Measurements from ENCODE around the gene FBLN2.

The FBLN2 gene

DNA sequence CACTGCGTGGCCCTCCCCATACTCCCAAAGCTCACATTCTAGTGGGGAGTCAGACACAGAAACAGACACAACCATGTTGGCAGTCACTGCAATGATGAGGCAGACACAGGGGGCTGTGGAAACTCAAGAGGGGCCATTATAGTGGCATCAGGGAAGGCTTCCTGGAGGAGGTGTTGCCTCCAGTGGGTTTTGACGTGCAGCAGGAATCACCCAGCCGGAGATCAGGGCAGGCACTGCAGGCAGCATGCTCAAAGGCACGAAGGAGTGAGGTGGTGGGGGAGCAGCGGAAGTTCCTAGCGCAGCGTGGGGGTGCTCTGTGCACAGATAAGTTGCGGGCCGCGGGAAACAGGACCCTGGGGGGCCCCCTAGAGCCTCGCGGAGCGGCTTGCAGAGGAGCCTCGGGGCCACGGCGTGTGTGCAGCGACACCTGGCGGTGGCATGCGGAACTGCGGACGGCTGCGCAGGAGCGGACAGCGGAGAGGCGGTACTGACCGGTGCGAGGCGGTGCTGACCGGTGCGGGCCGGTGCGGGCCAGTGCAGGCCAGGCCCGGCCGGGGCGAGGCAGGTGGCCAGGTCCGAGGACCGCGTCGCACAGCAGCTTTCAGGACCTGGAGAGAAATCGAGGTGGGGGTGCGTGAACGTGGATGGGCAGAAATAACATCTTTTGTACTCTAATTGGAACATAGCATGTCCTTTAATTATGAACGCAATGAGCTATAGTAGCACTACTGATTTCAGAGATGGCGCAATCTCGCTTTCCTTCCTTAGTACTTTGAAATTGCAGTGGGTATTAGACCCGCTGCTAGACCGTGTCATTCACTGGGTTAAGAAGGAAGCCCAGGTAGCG, 101.5 kb downstream of the FBLN2 start:
- Histone ChIP-seq H3K4me3 (ENCODE audit: low read length) (no peak overlapping the region), H3K27me3 (ENCODE audit: insufficient read depth, low read length) (no peaks in the 10 kb centered on the region), H3K9me3 (ENCODE audit: low read length) (no peaks in the 10 kb centered on the region), H2AFZ (ENCODE audit: low read depth, low read length) (no peak overlapping the region), H3K4me1 (ENCODE audit: insufficient read depth, low read length) (peaks cover 14% of the 10 kb centered on the region), H3K36me3 (ENCODE audit: insufficient read depth, low read length) (no peaks in the 10 kb centered on the region)

DNA sequence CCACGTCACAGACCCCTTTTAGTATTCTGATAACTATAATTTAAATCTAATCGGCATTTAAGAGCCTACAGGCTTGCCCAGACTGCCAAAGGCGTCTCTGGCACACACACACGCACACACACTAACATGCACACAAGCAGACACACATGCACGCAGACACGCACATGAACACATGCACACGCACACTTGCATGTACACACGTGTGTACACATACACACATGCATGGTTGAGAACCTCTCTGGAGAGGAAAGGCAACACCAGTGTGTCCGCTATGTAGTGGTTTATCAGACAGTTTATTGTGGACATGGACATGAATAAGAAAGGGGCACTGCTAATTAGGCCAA, 102.1 kb downstream of the FBLN2 start:
- Histone ChIP-seq H3K4me1 (ENCODE audit: insufficient read depth, low read length) (peaks cover 14% of the 10 kb centered on the region), H3K4me3 (ENCODE audit: low read length) (no peak overlapping the region), H3K36me3 (ENCODE audit: insufficient read depth, low read length) (no peaks in the 10 kb centered on the region), H2AFZ (ENCODE audit: low read depth, low read length) (no peak overlapping the region), H3K9me3 (ENCODE audit: low read length) (no peaks in the 10 kb centered on the region), H3K27me3 (ENCODE audit: insufficient read depth, low read length) (no peaks in the 10 kb centered on the region)

DNA sequence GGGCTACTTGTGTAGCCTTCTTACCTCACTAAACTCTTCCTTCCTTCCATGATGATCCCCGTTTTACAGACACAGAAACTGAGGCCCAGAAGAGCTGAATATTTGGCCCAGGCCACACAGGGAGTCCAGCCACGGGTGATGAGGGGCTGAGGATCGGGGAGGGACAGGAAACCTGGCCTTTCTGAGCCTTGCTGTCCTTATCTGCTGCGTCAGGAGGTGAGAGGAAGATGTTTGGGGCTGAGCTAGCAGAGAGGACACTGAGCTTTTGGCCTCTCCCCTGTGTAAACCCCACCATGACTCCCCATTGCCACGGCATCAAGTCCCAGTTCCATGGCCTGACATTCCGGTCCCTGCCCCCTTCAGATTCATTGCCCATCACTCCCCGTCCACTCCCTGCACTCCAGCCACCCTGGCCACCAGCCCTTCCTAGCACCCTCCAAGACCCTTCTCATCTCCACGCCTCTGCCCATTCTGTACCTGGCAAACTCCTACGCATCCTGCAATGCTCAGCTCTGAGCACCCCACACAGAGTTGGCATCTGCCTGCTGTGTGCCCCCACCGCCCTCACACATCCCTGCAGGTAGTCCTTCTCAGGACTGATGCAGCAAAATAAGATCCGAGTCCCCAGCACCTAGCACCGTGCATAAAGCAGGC, 103.0 kb downstream of the FBLN2 start:
- H3K36me3 ChIP-seq (ENCODE audit: insufficient read depth, low read length) = no peaks in the 10 kb centered on the region
- no peak overlapping the region for H3K4me3 ChIP-seq (ENCODE audit: low read length)
- H2AFZ ChIP-seq (ENCODE audit: low read depth, low read length) = no peak overlapping the region

DNA sequence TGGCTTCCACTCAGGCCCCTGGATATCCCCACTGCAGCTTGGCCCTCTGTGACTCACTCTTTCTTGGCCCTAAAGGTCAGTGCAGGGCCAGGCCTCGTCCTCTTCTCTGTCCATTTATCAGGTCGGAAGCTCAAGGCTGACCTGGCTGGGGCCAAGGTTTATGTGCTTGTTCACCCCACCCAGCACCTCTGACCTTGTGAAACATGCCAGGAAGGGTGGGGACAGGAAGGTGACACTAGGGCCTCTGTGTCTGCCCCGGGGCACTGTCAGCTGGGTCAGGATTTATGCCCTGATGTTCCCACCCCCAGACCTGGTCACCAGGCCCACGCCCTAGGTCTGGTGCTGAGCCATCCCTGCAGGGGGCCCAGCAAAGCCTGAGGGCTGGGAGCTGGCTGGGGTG, 103.8 kb downstream of the FBLN2 start:
- no peaks in the 10 kb centered on the region for H3K27me3 ChIP-seq (ENCODE audit: insufficient read depth, low read length)

More for the DNA sequence above, 103.0 kb downstream of the FBLN2 start:
- no peaks in the 10 kb centered on the region for H3K9me3 ChIP-seq (ENCODE audit: low read length)
- H3K27me3 ChIP-seq (ENCODE audit: insufficient read depth, low read length) = no peaks in the 10 kb centered on the region
- H3K4me1 ChIP-seq (ENCODE audit: insufficient read depth, low read length) = peaks cover 14% of the 10 kb centered on the region

DNA sequence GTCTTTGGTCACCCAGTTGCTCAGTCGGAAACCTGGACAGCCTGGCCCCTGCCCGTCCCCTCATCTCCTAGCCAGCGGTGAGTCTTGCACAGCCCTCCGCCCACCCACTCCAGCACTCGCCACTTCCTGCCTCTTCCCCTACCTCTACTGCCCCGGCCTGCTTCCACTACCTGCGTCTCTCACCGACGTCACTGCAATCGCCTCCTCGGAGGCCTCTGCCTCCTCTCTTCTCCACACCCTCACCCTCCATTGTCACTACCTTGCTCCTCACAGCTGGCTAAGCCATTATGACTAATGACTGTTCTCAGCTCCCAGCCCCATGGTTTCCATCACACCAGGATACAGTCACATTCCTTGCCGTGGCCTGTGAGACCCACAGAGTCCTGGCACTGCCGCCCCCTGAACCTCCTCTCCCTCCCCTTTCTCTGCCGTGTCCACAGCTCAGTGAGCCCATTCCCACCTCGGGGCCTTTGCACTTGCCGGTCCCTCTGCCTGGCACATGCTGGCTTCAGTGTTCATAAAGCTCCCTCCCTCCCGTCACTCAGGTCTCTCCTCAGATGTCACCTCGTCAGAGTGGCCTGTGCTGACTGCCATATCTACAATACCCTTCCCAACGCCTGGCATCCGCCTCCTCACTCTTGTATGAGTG, 104.8 kb downstream of the FBLN2 start:
- Histone ChIP-seq H3K4me3 (ENCODE audit: low read length) (no peak overlapping the region), H3K36me3 (ENCODE audit: insufficient read depth, low read length) (no peaks in the 10 kb centered on the region), H3K27me3 (ENCODE audit: insufficient read depth, low read length) (no peaks in the 10 kb centered on the region), H2AFZ (ENCODE audit: low read depth, low read length) (no peak overlapping the region), H3K9me3 (ENCODE audit: low read length) (no peaks in the 10 kb centered on the region), H3K4me1 (ENCODE audit: insufficient read depth, low read length) (peaks cover 22% of the 10 kb centered on the region)

More for the DNA sequence above, 103.8 kb downstream of the FBLN2 start:
- no peak overlapping the region for H3K4me3 ChIP-seq (ENCODE audit: low read length)
- no peaks in the 10 kb centered on the region for H3K36me3 ChIP-seq (ENCODE audit: insufficient read depth, low read length)
- H2AFZ ChIP-seq (ENCODE audit: low read depth, low read length) = no peak overlapping the region
- H3K9me3 ChIP-seq (ENCODE audit: low read length) = no peaks in the 10 kb centered on the region
- H3K4me1 ChIP-seq (ENCODE audit: insufficient read depth, low read length) = peaks cover 18% of the 10 kb centered on the region

DNA sequence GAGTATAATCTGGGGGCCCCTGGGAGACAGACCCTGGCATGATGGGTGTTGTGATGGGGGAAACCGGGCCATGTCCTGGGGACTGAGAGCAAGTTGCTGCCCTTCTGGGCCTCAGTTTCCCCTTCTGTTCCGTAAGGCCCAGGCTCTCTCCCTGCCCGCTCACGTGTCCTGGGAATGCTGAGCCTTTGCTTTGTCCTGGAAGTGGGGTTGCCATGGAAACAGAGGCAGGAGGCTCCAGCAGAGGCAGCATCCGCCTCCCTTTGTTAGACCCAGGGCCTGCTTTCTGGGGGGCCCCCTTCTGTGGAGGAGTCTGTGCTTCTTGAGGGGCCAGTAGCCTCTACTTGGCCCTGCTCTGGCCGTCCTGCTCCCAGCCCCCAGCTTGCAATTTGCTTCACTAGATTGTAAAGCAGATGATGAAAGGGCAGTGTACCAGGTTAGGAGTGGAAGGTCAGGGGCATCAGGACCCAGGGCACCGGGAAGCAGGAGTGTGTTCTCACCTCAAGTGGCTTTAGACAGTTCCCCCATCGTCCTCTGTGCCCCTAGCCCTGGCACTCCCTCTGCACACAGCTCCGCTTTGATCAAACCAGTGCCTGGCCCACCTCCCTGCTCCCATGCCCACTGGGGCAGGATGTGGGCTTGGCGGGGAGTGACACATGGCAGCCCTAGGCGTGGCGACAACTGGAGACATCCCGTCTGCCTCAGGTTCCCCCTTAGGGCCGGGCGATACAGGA, 105.6 kb downstream of the FBLN2 start:
- no peaks in the 10 kb centered on the region for H3K9me3 ChIP-seq (ENCODE audit: low read length)
- H2AFZ ChIP-seq (ENCODE audit: low read depth, low read length) = peak overlapping the region; percentile 18
- H3K27me3 ChIP-seq (ENCODE audit: insufficient read depth, low read length) = no peaks in the 10 kb centered on the region
- no peak overlapping the region for H3K4me3 ChIP-seq (ENCODE audit: low read length)
- H3K4me1 ChIP-seq (ENCODE audit: insufficient read depth, low read length) = peaks cover 22% of the 10 kb centered on the region
- no peaks in the 10 kb centered on the region for H3K36me3 ChIP-seq (ENCODE audit: insufficient read depth, low read length)

DNA sequence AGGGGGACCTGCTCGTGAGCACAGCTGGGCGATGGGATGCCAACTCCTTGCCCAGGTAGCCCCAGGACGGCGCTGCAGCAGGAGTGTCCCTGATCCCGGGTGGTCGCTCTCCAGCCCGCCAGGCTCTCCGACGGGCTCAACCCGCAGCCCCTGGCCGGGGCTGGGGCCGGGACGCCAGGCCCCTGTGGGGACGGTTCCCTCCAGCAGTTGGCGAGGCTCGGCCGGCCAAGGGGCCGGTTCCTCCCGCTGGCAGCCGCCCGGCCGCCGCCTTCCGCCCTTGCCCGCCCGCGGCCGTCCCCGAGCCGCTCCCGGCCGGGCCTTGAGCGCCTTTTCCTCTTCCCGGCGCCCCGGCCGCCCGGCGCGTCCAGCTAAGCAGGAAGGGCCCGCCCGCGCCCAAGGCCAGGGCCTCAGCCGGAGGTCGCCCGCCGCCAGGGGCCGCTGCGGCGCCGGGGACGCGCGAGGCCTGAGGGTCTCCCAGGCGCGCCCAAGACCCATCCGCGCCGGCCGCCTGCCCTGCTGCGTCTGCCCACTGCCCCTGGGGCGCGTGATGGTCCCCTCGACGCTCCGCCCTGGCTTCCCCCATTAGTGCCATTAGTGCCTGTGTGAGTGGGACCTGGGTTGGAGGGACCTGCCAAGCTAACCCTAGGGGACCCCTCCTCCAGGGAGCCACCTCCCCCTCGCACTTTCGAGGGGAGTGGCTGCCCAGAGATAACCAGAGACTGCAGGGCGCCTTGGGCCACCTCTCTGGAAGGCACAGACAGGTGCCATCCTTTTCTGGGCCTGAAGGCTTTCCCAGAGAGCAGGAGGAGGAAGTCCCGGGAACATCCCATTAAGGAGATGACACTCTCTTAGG, 106.4 kb downstream of the FBLN2 start:
- Histone ChIP-seq H3K27me3 (ENCODE audit: insufficient read depth, low read length) (no peaks in the 10 kb centered on the region), H3K4me1 (ENCODE audit: insufficient read depth, low read length) (peaks cover 22% of the 10 kb centered on the region), H3K9me3 (ENCODE audit: low read length) (no peaks in the 10 kb centered on the region), H2AFZ (ENCODE audit: low read depth, low read length) (no peak overlapping the region), H3K4me3 (ENCODE audit: low read length) (no peak overlapping the region), H3K36me3 (ENCODE audit: insufficient read depth, low read length) (no peaks in the 10 kb centered on the region)

DNA sequence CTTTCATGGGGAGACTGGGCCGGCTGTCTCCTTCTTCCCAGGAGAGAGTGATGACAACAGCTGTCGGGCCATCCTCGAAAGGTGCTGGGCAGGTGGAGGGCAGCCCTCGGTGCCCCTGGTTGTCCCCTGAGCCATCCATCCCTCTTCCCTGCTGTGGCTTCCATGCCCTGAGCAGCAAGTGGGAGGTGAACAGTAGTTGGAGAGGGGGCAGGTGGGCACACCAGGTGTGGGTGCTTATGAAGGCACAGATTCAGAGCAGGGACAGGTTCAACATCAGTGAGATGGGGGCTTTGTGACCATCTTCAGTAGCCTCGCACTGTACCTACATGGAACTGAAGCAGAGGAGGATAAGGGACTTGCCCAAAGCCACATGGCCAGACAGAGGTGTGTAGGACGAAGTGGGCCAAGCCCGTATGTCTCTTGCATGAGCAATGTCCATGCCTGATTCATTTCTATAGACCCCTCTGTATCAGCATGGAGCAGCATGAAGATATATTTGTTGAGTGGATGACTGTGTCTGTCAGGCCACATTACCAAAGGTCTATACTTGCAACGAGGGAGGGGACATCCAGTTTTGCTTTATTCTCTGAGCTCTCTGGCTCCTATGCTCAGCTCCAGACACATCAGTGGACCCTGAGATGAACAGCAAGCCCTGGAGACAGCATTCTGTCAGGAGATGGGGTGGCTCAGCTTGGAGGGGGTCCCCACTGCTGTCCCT, 107.8 kb downstream of the FBLN2 start:
- H3K4me3 ChIP-seq (ENCODE audit: low read length) = no peak overlapping the region
- H3K36me3 ChIP-seq (ENCODE audit: insufficient read depth, low read length) = no peaks in the 10 kb centered on the region
- H3K4me1 ChIP-seq (ENCODE audit: insufficient read depth, low read length) = peaks cover 22% of the 10 kb centered on the region
- H3K9me3 ChIP-seq (ENCODE audit: low read length) = no peaks in the 10 kb centered on the region
- H2AFZ ChIP-seq (ENCODE audit: low read depth, low read length) = no peak overlapping the region
- H3K27me3 ChIP-seq (ENCODE audit: insufficient read depth, low read length) = no peaks in the 10 kb centered on the region

DNA sequence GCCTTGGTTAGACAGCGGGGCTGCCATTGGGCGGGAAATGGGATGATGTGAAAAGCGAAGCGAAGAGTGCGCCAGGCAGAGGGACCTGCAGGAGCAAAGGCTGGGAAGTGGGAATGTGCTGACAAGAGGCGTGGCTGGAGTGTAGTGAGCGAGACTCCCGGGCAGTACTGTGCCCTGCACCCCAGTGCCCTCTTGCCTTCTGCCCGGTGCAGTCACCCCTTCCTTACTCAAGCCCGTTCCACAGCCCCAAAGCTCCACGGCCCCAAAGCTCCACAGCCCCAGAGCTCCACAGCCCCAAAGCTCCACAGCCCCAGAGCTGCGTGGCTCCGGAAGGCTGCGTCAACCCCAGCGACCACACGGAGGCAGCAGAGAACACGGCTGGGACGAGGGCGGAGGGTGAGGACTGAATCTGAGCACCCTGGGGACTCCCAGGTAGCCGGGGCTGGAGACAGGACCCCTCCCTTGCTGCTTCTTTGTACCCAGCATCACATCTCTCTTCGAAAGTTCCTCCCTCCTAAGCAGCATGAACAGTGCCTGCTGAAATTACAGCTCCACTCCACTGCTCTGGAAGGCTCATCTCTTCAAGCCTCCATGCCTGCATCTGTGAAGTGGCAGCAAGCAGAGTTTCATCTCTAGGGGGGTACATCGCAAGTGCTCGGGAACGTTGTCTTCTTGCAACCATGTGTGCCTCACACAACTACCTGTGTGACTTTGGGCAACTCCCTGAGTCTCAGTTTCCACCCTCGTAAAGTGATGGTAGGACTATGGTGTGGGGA, 108.9 kb downstream of the FBLN2 start:
- H3K4me1 ChIP-seq (ENCODE audit: insufficient read depth, low read length) = peaks cover 22% of the 10 kb centered on the region
- no peaks in the 10 kb centered on the region for H3K27me3 ChIP-seq (ENCODE audit: insufficient read depth, low read length)
- no peak overlapping the region for H2AFZ ChIP-seq (ENCODE audit: low read depth, low read length)
- H3K36me3 ChIP-seq (ENCODE audit: insufficient read depth, low read length) = no peaks in the 10 kb centered on the region
- H3K9me3 ChIP-seq (ENCODE audit: low read length) = no peaks in the 10 kb centered on the region
- no peak overlapping the region for H3K4me3 ChIP-seq (ENCODE audit: low read length)

DNA sequence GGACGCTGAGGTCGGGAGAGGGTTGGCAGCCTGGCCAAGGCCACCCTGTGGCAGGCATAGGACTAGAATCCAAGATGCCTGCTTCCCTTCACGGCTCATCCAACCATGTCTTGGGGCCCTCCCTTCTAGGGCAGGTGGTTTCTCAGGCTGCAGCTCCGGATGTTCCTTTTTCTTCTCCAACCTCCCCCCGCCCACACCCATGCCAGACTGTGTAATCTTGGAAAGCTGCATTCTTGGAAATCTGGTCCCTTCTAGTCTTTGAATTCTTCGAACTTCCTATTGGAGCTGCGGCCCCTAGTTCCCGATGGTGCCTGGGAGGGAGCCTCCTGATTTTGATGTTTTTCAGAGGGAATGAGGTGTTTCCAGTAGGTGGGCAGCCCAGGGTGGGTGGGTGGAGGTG, 109.8 kb downstream of the FBLN2 start:
- H3K27me3 ChIP-seq (ENCODE audit: insufficient read depth, low read length) = no peaks in the 10 kb centered on the region
- H3K9me3 ChIP-seq (ENCODE audit: low read length) = no peaks in the 10 kb centered on the region
- no peaks in the 10 kb centered on the region for H3K36me3 ChIP-seq (ENCODE audit: insufficient read depth, low read length)
- no peak overlapping the region for H3K4me3 ChIP-seq (ENCODE audit: low read length)
- no peak overlapping the region for H2AFZ ChIP-seq (ENCODE audit: low read depth, low read length)
- peaks cover 22% of the 10 kb centered on the region for H3K4me1 ChIP-seq (ENCODE audit: insufficient read depth, low read length)

DNA sequence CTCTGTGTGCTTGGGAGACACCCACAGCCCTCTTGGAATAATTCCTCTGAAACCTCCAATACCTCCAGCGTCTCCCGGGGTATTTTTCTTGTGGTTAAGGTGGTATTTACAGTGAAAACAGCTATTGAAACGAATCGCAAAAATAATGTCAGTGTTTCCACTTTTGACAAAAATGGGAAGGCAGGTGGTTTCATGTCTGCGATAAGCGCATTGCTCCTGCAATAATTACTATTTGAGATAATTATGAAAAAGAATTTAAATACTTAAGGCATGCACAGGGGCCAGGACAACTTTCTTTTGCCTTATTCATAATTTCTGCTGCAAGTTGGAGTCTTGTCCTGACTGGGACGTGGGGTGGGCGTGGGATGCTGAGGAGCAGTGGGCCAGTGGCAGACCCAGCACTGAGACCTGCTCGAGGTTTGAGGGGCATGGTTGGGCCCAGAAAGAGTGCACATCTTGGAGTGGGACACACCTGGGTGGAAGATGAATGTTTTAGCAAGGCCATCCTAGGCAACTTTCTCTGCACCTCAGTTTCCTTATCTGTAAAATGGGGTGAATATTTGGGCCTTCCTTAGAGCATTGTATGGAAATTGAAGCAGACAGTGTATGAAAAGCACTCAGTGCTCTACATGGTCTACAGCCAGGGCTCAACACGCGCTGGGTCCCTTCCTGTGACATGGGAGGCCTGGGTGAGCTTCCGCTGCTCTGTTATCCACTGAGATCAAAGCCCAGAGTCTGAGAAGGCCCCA, 110.5 kb downstream of the FBLN2 start:
- Histone ChIP-seq H3K4me1 (ENCODE audit: insufficient read depth, low read length) (peaks cover 17% of the 10 kb centered on the region), H2AFZ (ENCODE audit: low read depth, low read length) (no peak overlapping the region), H3K9me3 (ENCODE audit: low read length) (no peaks in the 10 kb centered on the region), H3K27me3 (ENCODE audit: insufficient read depth, low read length) (no peaks in the 10 kb centered on the region), H3K36me3 (ENCODE audit: insufficient read depth, low read length) (no peaks in the 10 kb centered on the region), H3K4me3 (ENCODE audit: low read length) (no peak overlapping the region)
